ENCODE measurements around the gene AJAP1.

- TF ChIP-seq CTCF (IDR thresholded peaks at IDR 0.05 in 2 of 3, conservative IDR thresholded peaks at IDR 0.05 in 1 of 3; ENCODE audit: borderline replicate concordance in 1 of 3, insufficient read depth in 1 of 3, low read depth in 2 of 3, low read length in 2 of 3) (no peak), EZH2phosphoT487 (IDR thresholded peaks at IDR 0.05; ENCODE audit: borderline replicate concordance) (no peak), CBX3 (IDR thresholded peaks at IDR 0.05; ENCODE audit: low read depth) (no peak), EZH2 (IDR thresholded peaks at IDR 0.05) (no peak), ZFX (IDR thresholded peaks at IDR 0.05) (no peak), SP1 (IDR thresholded peaks at IDR 0.05; ENCODE audit: low read depth) (no peak), ZBTB33 (IDR thresholded peaks at IDR 0.05; ENCODE audit: extremely low read depth, insufficient replicate concordance, low read length) (no peak), REST (IDR thresholded peaks at IDR 0.05; ENCODE audit: low read depth) (no peak), POLR2A (IDR thresholded peaks at IDR 0.05; ENCODE audit: borderline replicate concordance, extremely low read depth, insufficient read depth, insufficient read length) (no peak)
Observed at GRCh38 chr1:4709641-4710040, 55.2 kb downstream of the AJAP1 start.

All from HCT116 (cell line).